HG03469 (cell line): ENCODE results near the gene C1QTNF3.
"Not testable (repeated sequence)": the region's sequence is repeated elsewhere in the genome, so short reads cannot be mapped to it uniquely, and the experiment has no call there.

ENCODE experiments used
- ATAC-seq: cut with Tn5 transposase; IDR thresholded peaks from one replicate; pipeline ENCODE4 v1.9.1; 2021; ENCODE audit warnings: mild to moderate bottlenecking, moderate library complexity, moderate number of reproducible peaks; ENCODE audit not compliant: unreplicated experiment

Gene C1QTNF3

DNA sequence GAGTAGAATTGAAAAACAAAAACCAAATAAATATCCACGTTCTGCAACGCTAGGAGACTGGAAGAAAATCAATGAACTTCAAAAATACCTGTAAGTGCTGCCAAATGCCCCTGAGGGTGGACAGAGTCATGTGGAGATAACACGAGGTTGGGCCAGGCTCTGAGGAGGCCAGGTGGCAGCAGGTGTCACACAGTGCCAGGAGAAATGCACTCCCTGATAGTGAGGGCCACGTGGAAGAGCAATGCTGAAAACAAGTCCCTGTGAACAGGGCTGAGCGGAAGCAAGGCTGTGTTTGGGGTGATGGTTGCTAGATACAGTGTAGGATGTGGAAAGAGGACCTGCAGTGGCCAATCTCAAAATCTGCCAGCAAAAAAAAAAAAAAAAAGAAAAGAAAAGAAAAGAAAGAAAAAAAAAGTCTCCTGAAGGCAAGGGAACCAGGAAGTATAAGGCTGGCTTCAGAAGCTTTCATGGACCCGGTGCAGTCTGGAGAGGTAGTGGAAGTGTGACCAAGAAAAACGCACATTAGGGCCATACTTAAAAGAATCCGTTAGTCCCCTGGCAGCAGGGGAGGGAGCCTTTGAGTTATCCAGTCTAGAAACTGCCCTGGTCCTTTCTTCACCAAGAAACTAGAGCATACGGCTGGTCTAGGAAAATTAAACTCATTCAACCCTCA, 16.8 kb downstream of the C1QTNF3 start:
- ATAC-seq: no peak

DNA sequence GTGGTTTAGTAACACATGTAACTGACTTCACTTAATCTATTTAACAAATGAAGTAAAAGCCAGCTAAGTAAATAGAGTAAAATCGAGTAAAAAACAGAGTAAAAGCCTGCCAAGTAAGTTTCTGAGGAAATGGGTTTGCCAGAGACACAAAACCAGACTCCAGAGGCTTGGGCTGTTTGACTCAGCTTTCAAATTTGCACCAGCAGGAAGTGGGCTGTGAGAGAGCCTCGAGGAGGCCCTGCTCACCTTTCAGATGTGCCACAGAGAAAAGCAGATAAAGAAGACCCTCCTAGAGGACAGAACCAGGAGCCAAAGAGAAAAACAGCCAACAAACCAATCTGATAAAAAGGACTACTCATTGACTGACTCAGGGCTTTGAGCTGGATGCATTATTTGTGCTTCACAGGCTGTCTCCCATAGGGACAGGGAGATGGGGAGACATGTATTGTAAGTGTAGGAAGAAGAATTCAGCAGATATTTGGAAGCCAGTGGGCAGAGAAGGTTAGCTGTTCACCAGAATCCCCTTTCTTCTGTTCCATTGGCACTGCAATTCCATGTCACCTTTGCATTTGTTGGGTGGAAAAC, 20.8 kb downstream of the C1QTNF3 start:
- peak; percentile 73 for ATAC-seq

DNA sequence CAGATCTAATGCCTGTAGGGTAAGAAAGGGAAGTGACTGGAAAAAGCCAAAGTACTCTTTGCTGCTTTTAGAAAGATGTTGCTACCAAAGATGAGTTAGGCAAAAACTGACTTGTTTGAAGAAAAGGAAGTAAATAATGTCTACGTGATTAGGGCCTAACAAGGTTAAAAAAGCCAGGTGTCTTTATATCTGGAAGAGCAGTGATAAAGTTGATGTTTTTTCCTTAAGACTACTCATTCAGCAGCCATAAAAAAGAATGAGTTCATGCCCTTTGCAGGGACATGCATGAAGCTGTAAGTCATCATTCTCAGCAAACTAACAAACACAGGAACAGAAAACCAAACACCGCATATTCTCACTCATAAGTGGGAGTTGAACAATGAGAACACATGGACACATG, 21.7 kb downstream of the C1QTNF3 start:
- no peak for ATAC-seq

DNA sequence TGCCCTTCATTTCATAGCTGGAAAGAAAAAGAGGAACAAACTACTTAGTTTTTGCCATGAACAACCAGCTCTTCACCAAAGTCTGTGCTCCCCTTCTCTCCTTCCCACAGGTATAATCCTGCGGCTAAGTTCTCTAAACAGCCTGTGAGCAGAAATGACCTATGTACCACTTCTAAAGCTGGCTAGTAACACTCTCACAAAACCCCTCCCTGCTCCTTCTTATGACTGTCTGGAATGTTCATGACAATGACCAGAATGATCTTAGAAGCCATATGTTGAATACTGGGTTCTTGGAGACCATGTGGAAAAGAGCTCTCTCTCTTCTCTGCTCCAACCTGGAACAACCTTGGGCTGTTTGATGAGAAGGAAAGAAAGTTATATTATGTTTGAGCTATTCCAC, 22.3 kb downstream of the C1QTNF3 start:
- no peak for ATAC-seq

DNA sequence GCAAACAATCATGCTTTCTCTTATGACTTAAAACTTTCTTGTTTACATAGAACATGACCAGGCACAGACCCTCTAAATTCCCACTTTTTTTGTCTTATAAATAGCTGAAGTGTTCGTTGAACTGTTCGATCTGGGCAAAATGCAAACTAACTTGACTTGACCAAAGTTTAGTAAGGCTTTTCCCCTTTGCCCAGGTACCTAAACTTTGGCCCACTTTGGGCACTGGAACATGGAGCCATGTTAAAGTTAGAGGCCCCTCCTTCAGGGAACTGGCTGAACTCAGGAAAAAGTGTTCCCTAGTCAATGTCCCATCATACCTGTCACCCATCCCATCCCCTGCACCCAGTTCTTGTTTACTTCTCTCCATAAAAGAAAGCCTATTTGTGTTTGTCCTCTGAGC, 25.8 kb downstream of the C1QTNF3 start:
- no peak for ATAC-seq

DNA sequence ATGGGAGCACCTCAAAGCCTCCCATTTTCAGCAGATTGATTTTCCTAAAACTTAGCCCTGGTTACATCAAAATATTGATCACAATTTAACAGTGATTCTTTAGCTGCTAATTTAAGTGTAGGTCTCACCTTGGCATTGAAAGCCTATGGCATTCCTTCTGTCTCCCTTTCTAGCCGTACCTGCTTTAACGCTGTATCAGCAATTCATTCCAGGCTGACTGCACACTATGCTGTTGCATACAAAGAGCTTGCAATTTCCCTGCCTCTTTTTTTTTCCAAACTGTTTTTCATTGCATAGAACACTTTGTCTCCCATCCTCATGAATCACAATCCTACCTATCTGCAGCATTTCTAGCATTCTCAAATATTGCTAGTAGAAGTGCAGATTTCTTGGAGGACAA, 26.3 kb downstream of the C1QTNF3 start:
- ATAC-seq: no peak

DNA sequence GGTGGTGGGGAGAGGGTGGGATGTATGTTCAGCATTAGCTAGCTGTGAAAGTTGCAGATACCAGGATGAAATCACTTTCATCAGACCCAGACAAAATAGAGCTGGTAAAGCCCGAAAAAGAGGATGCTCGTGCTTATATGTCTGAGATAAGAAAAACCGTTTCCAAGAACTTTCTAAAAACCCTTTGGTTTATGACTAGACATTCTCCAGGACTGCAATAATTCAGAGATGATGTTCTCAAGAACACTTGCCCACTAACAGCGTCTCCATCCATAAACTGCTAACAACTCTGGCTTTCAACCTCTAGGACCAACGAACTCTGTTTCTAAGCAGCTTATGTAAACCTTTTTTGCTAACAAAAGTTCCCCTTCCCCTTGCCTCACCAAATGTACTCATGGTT, 26.8 kb downstream of the C1QTNF3 start:
- no peak for ATAC-seq

DNA sequence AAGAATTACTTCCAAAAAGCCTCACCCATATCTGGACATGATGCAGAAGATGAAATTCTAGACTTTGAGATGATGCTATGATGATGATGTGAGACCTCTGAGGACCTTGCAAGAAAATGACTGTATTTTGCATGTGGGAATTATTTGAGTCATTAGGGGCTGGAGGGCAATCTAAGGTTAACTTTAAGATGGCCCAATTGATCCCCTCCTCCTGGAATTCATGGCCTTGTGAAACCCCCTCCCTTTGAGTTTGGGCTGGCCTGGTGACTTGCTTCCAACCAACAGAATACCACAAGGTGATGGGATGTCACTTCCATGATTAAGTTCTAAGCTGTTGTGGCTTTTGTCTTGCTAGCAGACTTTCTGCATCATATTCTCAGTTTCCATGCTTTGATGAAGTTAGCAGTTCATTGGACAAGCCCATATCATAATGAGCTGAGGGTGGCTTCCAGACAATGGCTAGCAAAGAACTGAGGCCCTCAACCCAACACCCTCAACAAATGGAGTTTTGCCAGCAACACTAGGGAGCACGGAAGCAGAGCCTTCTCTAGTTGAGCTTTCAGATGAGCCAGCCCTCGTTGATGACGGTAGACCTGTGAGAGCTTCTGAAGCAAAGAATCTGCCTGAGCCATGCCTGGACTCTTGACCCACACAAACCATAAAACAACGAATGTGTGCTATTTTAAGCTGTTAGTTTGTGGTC, 27.7 kb downstream of the C1QTNF3 start:
- no peak for ATAC-seq

DNA sequence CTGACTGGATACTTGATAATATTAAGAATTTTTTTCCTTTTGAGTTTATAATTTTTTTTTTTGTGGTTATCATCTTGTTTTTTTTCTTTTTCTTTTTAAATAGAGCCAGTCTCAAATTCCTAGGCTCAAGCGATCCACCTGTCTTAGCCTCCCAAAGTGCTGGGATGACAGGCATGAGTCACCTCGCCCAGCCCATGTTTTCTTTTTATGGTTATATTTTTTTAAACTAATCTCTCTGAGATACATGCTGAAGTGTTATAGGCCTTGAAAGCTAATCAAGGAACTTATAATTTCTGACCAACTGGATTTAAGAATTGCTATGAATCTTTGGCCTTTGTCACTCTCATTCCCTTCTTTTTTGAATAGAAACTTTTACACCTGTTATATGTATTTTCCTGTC, 28.4 kb downstream of the C1QTNF3 start:
- ATAC-seq: no peak

DNA sequence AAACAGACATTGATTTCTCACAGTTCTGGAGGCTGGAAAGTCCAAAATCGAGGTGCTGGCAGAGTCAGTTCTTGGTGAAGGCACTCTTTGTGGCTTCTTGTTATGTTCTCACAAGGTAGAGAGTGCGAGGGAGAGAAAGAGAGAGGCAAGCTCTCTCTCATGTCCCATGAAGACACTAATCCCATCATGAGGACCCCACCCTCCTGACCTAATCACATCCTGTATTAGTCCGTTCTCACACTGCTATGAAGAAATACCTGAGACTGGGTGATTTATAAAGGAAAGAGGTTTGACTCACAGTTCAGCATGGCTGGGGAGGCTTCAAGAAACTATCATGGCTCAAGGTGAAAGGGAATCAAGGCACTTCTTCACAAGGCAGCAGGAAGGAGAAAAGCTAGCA, 29.5 kb downstream of the C1QTNF3 start:
- ATAC-seq: no peak

DNA sequence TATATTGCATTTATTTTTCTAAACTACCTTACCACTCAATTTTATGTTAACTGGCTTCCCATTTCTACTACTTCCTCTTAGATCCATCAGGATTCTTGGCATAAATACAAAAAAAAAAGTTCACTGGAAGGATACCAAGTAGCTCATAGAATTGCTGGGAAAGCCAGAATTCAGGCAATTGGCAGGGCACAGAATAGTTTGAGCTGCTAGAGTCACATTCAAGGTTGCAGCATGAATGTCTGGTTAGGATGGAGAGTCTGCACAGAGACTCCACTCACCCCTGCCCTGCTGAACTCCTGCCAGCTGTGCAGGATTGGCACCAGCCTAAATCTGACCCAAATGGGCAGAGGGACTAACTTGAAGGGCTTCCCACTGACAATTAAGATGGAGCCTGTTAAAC, 30.2 kb downstream of the C1QTNF3 start:
- ATAC-seq: no peak

DNA sequence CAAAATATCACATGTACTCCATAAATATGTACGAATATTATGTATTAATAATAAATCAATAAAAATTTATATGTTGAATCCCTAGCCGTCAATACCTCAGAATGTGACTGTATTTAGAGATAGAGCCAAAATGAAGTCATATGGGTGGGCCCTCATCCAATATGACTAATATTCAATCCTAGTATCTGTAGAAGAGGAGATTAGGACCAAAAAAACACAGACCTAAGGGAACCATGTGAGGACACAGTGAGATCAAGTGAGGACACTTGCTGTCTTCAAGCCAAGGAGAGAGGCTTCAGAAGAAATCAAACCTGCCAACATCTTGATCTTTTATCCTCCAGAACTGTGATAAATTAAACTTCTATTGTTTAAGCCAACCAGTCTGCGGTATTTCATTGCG, 31.5 kb downstream of the C1QTNF3 start:
- ATAC-seq: no peak

DNA sequence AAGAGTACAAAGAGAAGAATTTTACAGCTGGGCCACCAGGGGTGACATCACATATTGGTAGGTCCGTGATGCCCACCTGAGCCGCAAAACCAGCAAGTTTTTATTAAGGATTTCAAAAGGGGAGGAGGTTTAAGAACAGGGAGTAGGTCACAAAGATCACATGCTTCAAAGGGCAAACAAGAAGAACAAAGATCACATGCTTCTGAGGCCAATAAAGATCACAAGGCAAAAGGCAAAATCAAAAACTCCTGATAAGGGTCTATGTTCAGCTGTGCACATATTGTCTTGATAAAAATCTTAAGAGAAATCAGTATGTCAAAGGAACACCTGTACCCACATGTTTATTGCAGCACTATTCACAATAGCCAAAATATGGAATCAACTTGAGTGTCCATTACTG, 32.9 kb downstream of the C1QTNF3 start:
- ATAC-seq: not testable (repeated sequence)

DNA sequence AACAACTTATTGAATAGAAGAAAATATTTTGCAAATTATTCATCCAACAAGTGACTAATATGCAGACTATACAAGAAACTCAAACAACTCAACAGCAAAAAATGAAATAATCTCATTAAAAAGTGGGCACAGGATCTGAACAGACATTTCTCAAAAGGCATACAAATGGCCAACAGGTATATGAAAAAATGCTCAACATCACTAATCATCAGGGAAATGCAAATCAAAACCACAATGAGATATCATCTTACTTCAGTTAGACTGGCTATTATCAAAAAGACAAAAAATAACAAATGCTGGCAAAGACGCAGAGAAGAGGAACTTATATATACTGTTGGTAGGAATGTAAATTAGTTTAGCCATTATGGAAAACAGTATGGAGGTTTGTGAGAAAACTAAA, 33.4 kb downstream of the C1QTNF3 start:
- no peak for ATAC-seq

DNA sequence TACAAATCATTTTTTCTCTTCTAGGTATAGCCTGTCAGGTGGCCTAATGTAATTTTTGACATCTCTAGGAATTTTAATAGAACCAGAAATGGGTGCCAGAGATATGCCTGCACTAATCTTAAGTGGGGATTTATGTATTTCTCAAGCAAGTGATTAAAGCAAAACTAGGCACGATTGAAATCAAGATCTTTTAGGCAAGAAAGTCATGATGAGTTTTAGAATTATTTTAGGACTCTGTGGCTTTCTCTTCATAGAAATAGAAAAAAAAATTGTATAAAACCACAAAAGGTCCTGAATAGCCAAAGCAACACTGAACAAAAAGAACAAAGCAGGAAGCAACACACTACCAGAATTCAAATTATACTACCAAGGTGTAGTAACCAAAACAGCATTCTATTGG, 34.2 kb downstream of the C1QTNF3 start:
- ATAC-seq: no peak

DNA sequence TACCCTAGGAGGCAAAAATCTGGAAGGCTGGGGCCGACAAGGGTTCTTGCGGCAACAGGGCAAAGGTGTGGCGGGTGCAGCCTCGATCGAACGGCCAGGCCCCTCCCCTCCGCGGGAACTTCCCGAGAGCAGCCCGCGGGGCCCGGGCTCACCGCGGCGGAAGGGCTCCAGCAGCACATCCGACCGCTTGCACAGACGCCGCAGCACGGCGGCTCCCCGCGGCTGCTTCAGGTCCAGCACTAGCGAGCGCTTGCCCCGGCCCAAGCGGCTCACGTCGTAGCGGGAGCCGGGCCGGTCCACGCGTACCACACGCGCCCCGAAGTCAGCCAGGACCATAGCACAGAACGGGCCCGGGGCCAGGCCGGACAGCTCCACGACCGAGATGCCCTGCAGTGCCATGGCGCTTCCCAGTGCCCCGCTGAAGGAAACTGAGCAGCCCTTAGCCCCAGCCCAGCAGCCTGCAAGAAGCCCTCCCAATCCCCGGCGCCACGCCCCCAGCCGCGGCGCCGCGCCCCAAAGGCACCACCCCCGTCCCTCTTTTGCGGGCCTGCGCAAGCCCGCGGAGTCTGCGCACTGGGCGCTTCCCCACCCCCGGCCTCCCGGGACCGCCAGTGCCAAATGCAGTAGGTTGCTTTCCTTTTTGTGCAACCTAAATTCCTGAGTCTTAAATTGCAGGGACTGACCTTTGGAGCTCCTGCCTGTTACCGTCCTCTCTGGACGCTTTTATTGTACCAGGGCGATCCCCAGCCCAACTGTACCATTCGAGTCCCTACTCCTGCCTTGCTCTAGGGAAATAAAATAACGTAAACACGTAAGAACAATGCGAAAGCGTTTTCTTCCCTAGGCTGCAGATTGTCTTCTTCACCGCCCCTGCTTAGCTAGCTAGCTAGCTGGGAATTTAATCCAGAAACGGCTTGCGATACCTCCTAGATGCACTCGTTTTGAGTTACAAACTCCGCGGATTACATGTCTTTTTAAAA, 35.1 kb downstream of the C1QTNF3 start, which contains the start of gene AMACR:
AMACR (minus strand) TSS at position 430 of the 980 bp plus-strand sequence; CDS start at position 399, 31 bp downstream.
- peak; percentile 73 for ATAC-seq

DNA sequence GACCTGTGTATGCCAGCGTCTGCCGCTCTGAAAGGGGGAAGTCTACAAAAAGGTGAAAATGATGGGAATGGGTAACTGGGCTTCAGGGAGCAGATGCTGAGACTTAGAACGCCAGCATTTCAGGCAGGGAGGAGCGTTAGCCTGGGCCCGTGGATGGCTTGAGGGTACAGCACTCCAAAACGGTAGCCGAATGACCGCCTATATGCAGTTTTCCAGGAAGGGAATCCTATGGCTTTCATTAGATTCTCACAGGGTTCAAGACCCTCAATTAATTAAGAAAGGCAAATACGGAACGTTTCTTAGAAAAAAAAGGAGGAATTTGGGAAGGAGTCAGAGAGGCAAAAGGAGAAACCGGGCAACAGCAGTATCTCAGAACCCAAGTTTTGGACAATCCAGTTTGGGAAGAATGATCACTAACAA, 35.8 kb downstream of the C1QTNF3 start:
- ATAC-seq: no peak

DNA sequence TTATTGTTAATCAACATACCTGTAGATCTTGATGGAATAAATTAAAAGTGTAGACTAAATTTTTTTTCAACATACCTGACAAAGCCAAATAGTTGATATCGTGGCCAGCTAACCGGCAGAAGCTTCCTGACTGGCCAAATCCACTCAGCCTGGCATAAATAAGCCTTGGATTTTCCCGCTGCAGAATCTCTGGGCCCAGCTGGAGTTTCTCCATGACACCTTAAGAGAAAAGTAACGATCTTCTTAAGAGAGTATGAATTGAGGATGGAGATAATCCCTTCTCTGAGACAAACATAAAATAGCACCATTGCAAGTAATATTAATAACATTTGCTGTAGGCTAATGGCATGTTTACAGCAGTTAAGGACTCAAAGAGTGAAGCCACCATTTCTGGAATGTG, 37.3 kb downstream of the C1QTNF3 start:
- no peak for ATAC-seq

DNA sequence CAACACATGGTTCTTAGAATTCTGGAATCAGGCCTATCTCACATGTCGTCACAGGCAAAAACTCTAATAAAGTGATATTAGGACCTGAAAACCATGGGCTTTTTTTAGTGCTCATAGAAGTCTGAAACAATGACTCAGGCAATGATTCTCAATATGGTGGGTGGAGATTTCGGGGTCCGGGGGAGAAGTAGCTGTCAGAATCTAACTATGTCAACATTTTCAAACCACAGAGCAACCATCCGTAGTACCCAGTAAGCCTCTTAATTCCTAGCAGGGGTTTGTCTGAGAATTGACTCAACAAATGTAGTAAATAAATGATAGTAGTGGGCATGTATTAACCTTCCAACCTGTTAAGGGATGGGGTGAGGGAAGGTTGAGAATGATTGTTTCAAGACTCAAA, 37.8 kb downstream of the C1QTNF3 start:
- ATAC-seq: no peak

DNA sequence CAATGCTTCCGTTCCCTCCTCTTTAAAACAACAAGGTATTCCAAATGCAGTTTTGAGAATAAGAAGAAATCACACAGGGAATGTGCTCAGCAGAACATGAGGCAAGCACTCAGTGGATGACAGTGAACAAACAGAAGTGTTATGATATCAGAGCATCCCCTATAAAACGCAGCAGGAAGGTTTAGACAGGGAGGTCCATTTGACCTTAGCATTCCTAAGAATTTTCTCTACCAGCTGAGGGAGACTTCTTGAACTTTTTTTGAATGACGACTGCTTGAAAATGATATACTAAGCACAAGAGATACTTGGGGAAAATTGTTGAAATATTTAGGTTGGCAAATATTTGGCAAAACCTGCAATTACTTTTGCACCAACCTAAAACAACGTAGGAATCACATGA, 39.1 kb downstream of the C1QTNF3 start:
- no peak for ATAC-seq
